Chondrocyte (in vitro differentiated cells): Measurements from ENCODE around the gene IKZF4. TPM values are rescaled to one million over a fixed set of nuclear protein-coding genes. Genes with fewer than 3 reads are reported as not detected.
"Not testable (repeated sequence)": the region's sequence is repeated elsewhere in the genome, so short reads cannot be mapped to it uniquely, and the experiment has no call there.

ENCODE experiments used
- DNase-seq: peaks from one replicate; pipeline ENCODE4 v3.0.0; 2021; ENCODE audit warnings: mixed read lengths, low spot score
- H3K27ac Mint-ChIP-seq: one replicate; pipeline ENCODE4 v1.8.0; 2021; ENCODE audit warnings: mild to moderate bottlenecking, moderate library complexity, mixed read lengths; ENCODE audit not compliant: unreplicated experiment
- H3K27me3 Mint-ChIP-seq: 2 replicates; pipeline ENCODE4 v1.8.0; 2021; ENCODE audit warnings: low read depth, mixed read lengths
- H3K36me3 Mint-ChIP-seq: 2 replicates; pipeline ENCODE4 v1.8.0; 2021; ENCODE audit warnings: low read depth, mixed read lengths
- H3K4me1 Mint-ChIP-seq: 2 replicates; pipeline ENCODE4 v1.8.0; 2021; ENCODE audit warnings: low read depth, mild to moderate bottlenecking, mixed read lengths
- H3K4me3 Mint-ChIP-seq: one replicate; pipeline ENCODE4 v1.8.0; 2021; ENCODE audit warnings: mild to moderate bottlenecking, moderate library complexity, mixed read lengths; ENCODE audit not compliant: unreplicated experiment
- H3K9me3 Mint-ChIP-seq: 2 replicates; pipeline ENCODE4 v1.8.0; 2021; ENCODE audit warnings: low read depth, mixed read lengths
- CTCF ChIP-seq: fragments of 200-600 bp; sonication (generic); IDR thresholded peaks from 2 replicates; pipeline ENCODE4 v1.5.0; 2021; ENCODE audit warnings: antibody characterized with exemption, mild to moderate bottlenecking, moderate library complexity
- total RNA-seq: library from RNA; stranded (reverse); gene quantifications from 3 replicates; pipeline ENCODE4 v1.2.1, GENCODE V29; 2021

IKZF4 gene
- total RNA-seq, 1 donor from 2014 or later: 6.1 TPM

GRCh38 chr12:55984861-55985260, 36.0 kb upstream of the IKZF4 start:
- Mint-ChIP-seq H3K4me3 (no peak overlapping the region), H3K27ac (no peak overlapping the region), H3K36me3 (peaks cover 29% of the 10 kb centered on the region), H3K9me3 (no peaks in the 10 kb centered on the region), H3K4me1 (peaks cover 7% of the 10 kb centered on the region), H3K27me3 (no peaks in the 10 kb centered on the region)
- no peak for DNase-seq
- TF ChIP-seq CTCF: no peak

- Mint-ChIP-seq H3K9me3 (no peaks in the 10 kb centered on the region), H3K4me1 (peaks cover 7% of the 10 kb centered on the region), H3K27ac (no peak overlapping the region), H3K36me3 (peaks cover 28% of the 10 kb centered on the region), H3K4me3 (no peak overlapping the region), H3K27me3 (no peaks in the 10 kb centered on the region)
- TF ChIP-seq CTCF: no peak
- no peak for DNase-seq
These were observed 35.5 kb upstream of the IKZF4 start for GRCh38 chr12:55985341-55985740.

- H3K27me3 Mint-ChIP-seq, H3K4me1 Mint-ChIP-seq, H3K9me3 Mint-ChIP-seq, H3K27ac Mint-ChIP-seq, DNase-seq, H3K4me3 Mint-ChIP-seq: not testable (repeated sequence)
- H3K36me3 Mint-ChIP-seq: peaks cover 29% of the 10 kb centered on the region
These were observed 34.9 kb upstream of the IKZF4 start for GRCh38 chr12:55985976-55986375.

- H3K27ac Mint-ChIP-seq: no peak overlapping the region
- H3K4me1 Mint-ChIP-seq: peaks cover 2% of the 10 kb centered on the region
- H3K9me3 Mint-ChIP-seq: no peaks in the 10 kb centered on the region
- no peaks in the 10 kb centered on the region for H3K27me3 Mint-ChIP-seq
- TF ChIP-seq CTCF: no peak
- DNase-seq: no peak
- H3K36me3 Mint-ChIP-seq: peaks cover 31% of the 10 kb centered on the region
- H3K4me3 Mint-ChIP-seq: no peak overlapping the region
These were observed 29.7 kb upstream of the IKZF4 start for GRCh38 chr12:55991110-55991509.

- DNase-seq: no peak
- TF ChIP-seq CTCF: no peak
- Mint-ChIP-seq H3K27me3 (no peaks in the 10 kb centered on the region), H3K9me3 (no peaks in the 10 kb centered on the region), H3K4me1 (peaks cover 22% of the 10 kb centered on the region), H3K36me3 (peaks cover 27% of the 10 kb centered on the region), H3K4me3 (no peak overlapping the region), H3K27ac (no peak overlapping the region)
These were observed 27.5 kb upstream of the IKZF4 start for GRCh38 chr12:55993230-55993853.

- Mint-ChIP-seq H3K4me1 (peaks cover 22% of the 10 kb centered on the region), H3K27me3 (no peaks in the 10 kb centered on the region), H3K27ac (no peak overlapping the region), H3K9me3 (no peaks in the 10 kb centered on the region), H3K4me3 (no peak overlapping the region), H3K36me3 (peaks cover 19% of the 10 kb centered on the region)
- TF ChIP-seq CTCF: no peak
- DNase-seq: no peak
These were observed 25.5 kb upstream of the IKZF4 start for GRCh38 chr12:55995366-55995765.
